Trophoblast cell (in vitro differentiated cells and primary cell): ENCODE data around the gene SEC14L3.
"Not testable (repeated sequence)": the region's sequence is repeated elsewhere in the genome, so short reads cannot be mapped to it uniquely, and the experiment has no call there.

Source experiments
- DNase-seq, 2 donors: peaks; one replicate each; pipeline ENCODE4 v3.0.0-alpha.2; 2016
- H2AFZ ChIP-seq: 2 replicates; pipeline ENCODE4 v1.6.1; 2013; ENCODE audit warnings: low read length, moderate library complexity, mild to moderate bottlenecking; ENCODE audit not compliant: insufficient read depth, poor library complexity
- H2AK5ac ChIP-seq: 2 replicates; pipeline ENCODE4 v1.6.1; 2013; ENCODE audit warnings: mild to moderate bottlenecking, low read length
- H2BK120ac ChIP-seq: 2 replicates; pipeline ENCODE4 v1.6.1; 2013; ENCODE audit warnings: low read length, mild to moderate bottlenecking, moderate library complexity; ENCODE audit not compliant: insufficient read depth, poor library complexity
- H2BK12ac ChIP-seq: 2 replicates; pipeline ENCODE4 v1.6.1; 2013; ENCODE audit warnings: mild to moderate bottlenecking, low read length, moderate library complexity
- H2BK5ac ChIP-seq: 2 replicates; pipeline ENCODE4 v1.6.1; 2013; ENCODE audit warnings: low read length, low read depth, moderate library complexity, mild to moderate bottlenecking; ENCODE audit not compliant: poor library complexity
- H3K14ac ChIP-seq: 2 replicates; pipeline ENCODE4 v1.6.1; 2013; ENCODE audit warnings: mild to moderate bottlenecking, low read length
- H3K18ac ChIP-seq: 2 replicates; pipeline ENCODE4 v1.6.1; 2013; ENCODE audit warnings: mild to moderate bottlenecking, low read length
- H3K23ac ChIP-seq: 2 replicates; pipeline ENCODE4 v1.6.1; 2013; ENCODE audit warnings: low read length
- H3K27ac ChIP-seq: 2 replicates; pipeline ENCODE4 v1.5.1; 2013; ENCODE audit warnings: low read depth, mild to moderate bottlenecking, inconsistent platforms, low read length, moderate library complexity
- H3K27me3 ChIP-seq: 2 replicates; pipeline ENCODE4 v1.6.1; 2013; ENCODE audit warnings: inconsistent platforms, mild to moderate bottlenecking, low read length, moderate library complexity; ENCODE audit not compliant: insufficient read depth
- H3K36me3 ChIP-seq, 2 experiments: 1 replicate in 1 of 2; 2 replicates in 1 of 2; pipeline ENCODE4 v1.6.1; 2013; ENCODE audit warnings: low read length in 2 of 2, mild to moderate bottlenecking in 2 of 2, moderate library complexity in 1 of 2; ENCODE audit not compliant: insufficient read depth in 2 of 2, control insufficient read depth in 1 of 2
- H3K4ac ChIP-seq: 2 replicates; pipeline ENCODE4 v1.6.1; 2013; ENCODE audit warnings: low read depth, mild to moderate bottlenecking, low read length, moderate library complexity
- H3K4me1 ChIP-seq, 2 experiments: 1 replicate in 1 of 2; 2 replicates in 1 of 2; pipeline ENCODE4 v1.6.1; 2013; ENCODE audit warnings: low read length in 2 of 2, mild to moderate bottlenecking in 2 of 2, moderate library complexity in 1 of 2; ENCODE audit not compliant: insufficient read depth in 2 of 2, control insufficient read depth in 1 of 2
- H3K4me2 ChIP-seq: 2 replicates; pipeline ENCODE4 v1.6.1; 2013; ENCODE audit warnings: inconsistent platforms, mild to moderate bottlenecking, low read length, moderate library complexity
- H3K4me3 ChIP-seq: 2 replicates; pipeline ENCODE4 v1.5.1; 2013; ENCODE audit warnings: mild to moderate bottlenecking, low read depth, low read length, inconsistent platforms
- H3K79me1 ChIP-seq: one replicate; pipeline ENCODE4 v1.6.1; 2013; ENCODE audit warnings: low read length
- H3K79me2 ChIP-seq: 2 replicates; pipeline ENCODE4 v1.6.1; 2013; ENCODE audit warnings: low read length, mild to moderate bottlenecking; ENCODE audit not compliant: control insufficient read depth, insufficient read depth, poor library complexity
- H3K9ac ChIP-seq: 2 replicates; pipeline ENCODE4 v1.6.1; 2013; ENCODE audit warnings: mild to moderate bottlenecking, low read length
- H3K9me3 ChIP-seq: 2 replicates; pipeline ENCODE4 v1.6.1; 2013; ENCODE audit warnings: low read depth, mild to moderate bottlenecking, control low read depth, inconsistent platforms, low read length; ENCODE audit not compliant: insufficient read depth
- H4K12ac ChIP-seq: 2 replicates; pipeline ENCODE4 v1.6.1; 2013; ENCODE audit warnings: low read depth, mild to moderate bottlenecking, low read length, moderate library complexity
- H4K8ac ChIP-seq: 2 replicates; pipeline ENCODE4 v1.6.1; 2013; ENCODE audit warnings: low read depth, mild to moderate bottlenecking, low read length, moderate library complexity
- H4K91ac ChIP-seq: one replicate; pipeline ENCODE4 v1.6.1; 2013; ENCODE audit warnings: low read depth, mild to moderate bottlenecking, low read length, moderate library complexity
- WGBS: extraction: QIAGEN DNeasy Blood & Tissue Kit; methylation state at CpG from one replicate; pipeline ENCODE4 v1.1.7; 2013; ENCODE audit warnings: missing lambda C conversion rate; ENCODE audit not compliant: insufficient read length, insufficient coverage; ENCODE audit errors: extremely low coverage; 5-methylcytosine and 5-hydroxymethylcytosine counted together

SEC14L3 gene

GRCh38 chr22:30460555-30460954 is 11.3 kb downstream of the SEC14L3 start:
- H3K4ac ChIP-seq, H2AFZ ChIP-seq, H3K79me1 ChIP-seq, H3K18ac ChIP-seq, H3K9ac ChIP-seq, H3K27me3 ChIP-seq, H3K14ac ChIP-seq, H4K12ac ChIP-seq, H2BK120ac ChIP-seq, H3K36me3 ChIP-seq, H2BK12ac ChIP-seq, H3K4me2 ChIP-seq, H2BK5ac ChIP-seq, H3K23ac ChIP-seq, H3K27ac ChIP-seq, H4K91ac ChIP-seq, H2AK5ac ChIP-seq, H4K8ac ChIP-seq, DNase-seq, H3K4me1 ChIP-seq, H3K79me2 ChIP-seq, H3K4me3 ChIP-seq, H3K9me3 ChIP-seq: not testable (repeated sequence)
- no CpG with 5 or more reads among the region's 6 CpGs for WGBS

DNA sequence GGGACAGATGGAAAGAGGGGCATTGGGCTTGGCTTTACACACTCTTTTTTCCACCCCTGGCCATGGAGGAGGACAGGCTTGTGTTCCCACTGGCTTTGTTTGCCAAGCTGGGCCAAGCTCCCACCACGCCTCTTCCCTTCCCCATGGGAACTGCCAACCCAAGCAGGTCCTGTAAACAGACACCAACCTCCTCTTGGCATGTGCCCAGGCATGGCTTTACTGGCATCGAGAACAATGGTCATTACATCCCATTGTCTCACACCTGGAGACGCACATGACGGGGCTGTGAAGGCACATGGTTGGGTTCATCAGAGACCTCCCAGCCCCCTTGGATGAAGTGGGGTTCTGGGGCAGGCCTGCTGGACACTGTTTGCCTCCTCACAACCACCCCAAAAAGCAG is 11.7 kb downstream of the SEC14L3 start:
- Histone ChIP-seq H3K36me3 (no peaks in the 10 kb centered on the region), H3K4ac (no peak overlapping the region), H4K91ac (no peak overlapping the region), H3K27ac (no peak overlapping the region), H3K23ac (no peak overlapping the region), H3K4me1 (no peaks in the 10 kb centered on the region), H3K14ac (no peak overlapping the region), H3K4me3 (no peak overlapping the region), H3K27me3 (no peaks in the 10 kb centered on the region), H3K4me2 (no peak overlapping the region), H3K9me3 (peaks cover 4% of the 10 kb centered on the region), H2AFZ (no peak overlapping the region), H3K79me2 (no peaks in the 10 kb centered on the region), H3K18ac (no peak overlapping the region), H2BK12ac (no peak overlapping the region), H2AK5ac (no peak overlapping the region), H4K8ac (no peak overlapping the region), H2BK5ac (no peak overlapping the region), H2BK120ac (no peak overlapping the region), H4K12ac (no peak overlapping the region), H3K79me1 (no peaks in the 10 kb centered on the region), H3K9ac (no peak overlapping the region)
- no CpG with 5 or more reads among the region's 4 CpGs for WGBS
- DNase-seq = no peak

DNA sequence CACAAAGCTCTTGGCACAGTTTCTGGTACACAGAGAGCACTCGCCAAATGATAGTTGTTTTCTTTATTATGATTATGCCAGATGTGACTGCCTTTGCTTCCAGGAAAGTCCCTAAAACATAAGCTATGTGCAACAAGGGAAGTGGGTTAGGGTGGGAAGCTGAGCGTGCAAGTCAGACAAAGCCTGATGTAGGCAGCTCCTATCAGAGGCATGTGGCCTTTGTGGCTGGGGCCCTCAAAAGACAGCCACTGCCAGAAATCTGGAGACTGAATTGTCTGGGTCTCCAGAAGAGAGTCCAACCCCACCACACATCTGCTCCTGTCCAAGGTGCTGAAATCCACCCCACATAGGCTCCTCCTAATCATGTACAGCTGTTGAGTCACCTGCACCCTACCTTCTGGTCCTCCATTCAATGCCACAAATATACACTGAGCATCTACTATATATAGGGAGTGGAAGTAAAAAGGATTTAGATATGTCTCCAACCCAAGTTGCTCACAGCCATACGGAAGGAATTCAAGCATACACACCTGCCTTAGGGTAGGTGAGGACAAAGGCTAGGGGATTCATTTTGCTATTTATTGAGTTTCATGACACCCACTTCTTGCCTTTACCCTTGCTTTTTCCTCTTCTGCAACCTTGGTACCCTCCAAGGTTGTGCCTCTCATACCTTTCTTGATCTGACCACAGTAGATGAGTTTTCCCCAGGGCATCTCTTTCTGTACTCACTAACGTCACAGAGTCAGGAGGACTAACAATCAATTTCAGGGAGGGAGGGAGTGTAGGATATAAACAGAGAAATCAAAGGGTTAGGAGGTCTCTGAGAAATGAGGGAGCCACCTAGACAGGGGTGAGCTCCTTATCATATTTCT is 12.4 kb downstream of the SEC14L3 start:
- WGBS = no CpG with 5 or more reads among the region's 4 CpGs
- no peak overlapping the region for H3K18ac ChIP-seq
- no peak overlapping the region for H2BK12ac ChIP-seq
- H3K14ac ChIP-seq = no peak overlapping the region
- peaks cover 4% of the 10 kb centered on the region for H3K9me3 ChIP-seq
- no peaks in the 10 kb centered on the region for H3K79me1 ChIP-seq
- no peak overlapping the region for H2BK120ac ChIP-seq
- no peak for DNase-seq
- no peak overlapping the region for H4K12ac ChIP-seq
- no peaks in the 10 kb centered on the region for H3K36me3 ChIP-seq
- no peak overlapping the region for H3K23ac ChIP-seq
- H2BK5ac ChIP-seq = no peak overlapping the region
- H3K79me2 ChIP-seq = no peaks in the 10 kb centered on the region
- no peak overlapping the region for H3K4ac ChIP-seq
- H3K9ac ChIP-seq = no peak overlapping the region
- no peak overlapping the region for H3K4me2 ChIP-seq
- H3K27ac ChIP-seq = no peak overlapping the region
- no peaks in the 10 kb centered on the region for H3K27me3 ChIP-seq
- H4K91ac ChIP-seq = no peak overlapping the region
- H2AFZ ChIP-seq = no peak overlapping the region
- H4K8ac ChIP-seq = no peak overlapping the region
- H3K4me1 ChIP-seq = no peaks in the 10 kb centered on the region
- no peak overlapping the region for H2AK5ac ChIP-seq
- H3K4me3 ChIP-seq = no peak overlapping the region

GRCh38 chr22:30457981-30458380 is 13.8 kb downstream of the SEC14L3 start:
- DNase-seq = no peak
- Histone ChIP-seq H3K14ac (no peak overlapping the region), H2BK12ac (no peak overlapping the region), H3K4me2 (no peak overlapping the region), H3K36me3 (no peaks in the 10 kb centered on the region), H3K4ac (no peak overlapping the region), H2BK5ac (no peak overlapping the region), H3K23ac (no peak overlapping the region), H3K9me3 (peaks cover 4% of the 10 kb centered on the region), H3K18ac (no peak overlapping the region), H2BK120ac (no peak overlapping the region), H4K91ac (no peak overlapping the region), H3K4me1 (no peaks in the 10 kb centered on the region), H4K8ac (no peak overlapping the region), H2AFZ (no peak overlapping the region), H3K9ac (peak overlapping the region; percentile 42), H2AK5ac (no peak overlapping the region), H3K27ac (no peak overlapping the region), H3K79me2 (no peaks in the 10 kb centered on the region), H3K4me3 (no peak overlapping the region), H4K12ac (no peak overlapping the region), H3K79me1 (no peaks in the 10 kb centered on the region), H3K27me3 (no peaks in the 10 kb centered on the region)
- WGBS = no CpG with 5 or more reads among the region's 8 CpGs
